Measurements from ENCODE around the gene HTT. TPM values are rescaled to one million over a fixed set of nuclear protein-coding genes. Genes with fewer than 3 reads are reported as not detected.

HTT gene
- total RNA-seq, 1 experiment from 2014 or later: 64.4 TPM

- no peak overlapping the region for H3K9ac ChIP-seq (ENCODE audit: extremely low read depth, insufficient read length, low read length)
- no CpG with 5 or more reads among the region's 2 CpGs for WGBS (ENCODE audit: extremely low coverage, insufficient read length, low lambda C conversion rate)
- Mint-ChIP-seq H3K4me3 (no peak overlapping the region), H3K4me1 (peaks cover 3 to 10% of the 10 kb centered on the region in 2 experiments; a peak in 3 of 4 replicates), H3K9me3 (peaks cover 45 to 46% of the 10 kb centered on the region in 2 experiments), H3K27me3 (ENCODE audit: low read depth) (peaks cover 4% of the 10 kb centered on the region; the same call in 1 of the 2 replicates), H3K27ac (no peak overlapping the region), H3K36me3 (ENCODE audit: insufficient read depth in 1 of 3, low read depth in 3 of 3) (peaks cover 3 to 21% (median 6%) of the 10 kb centered on the region in 3 experiments)
- no peak for DNase-seq
- H3K79me2 ChIP-seq (ENCODE audit: insufficient read depth, low read length): no peaks in the 10 kb centered on the region
- no peak overlapping the region for H2BK120ac ChIP-seq (ENCODE audit: low read depth, low read length, poor library complexity, severe bottlenecking)
- no peak overlapping the region for H4K5ac ChIP-seq (ENCODE audit: insufficient read length, low read depth, low read length)
- H4K8ac ChIP-seq (replicated peaks; ENCODE audit: insufficient read length, low read depth, low read length): no peak overlapping the region
- no peaks in the 10 kb centered on the region for H4K20me1 ChIP-seq (ENCODE audit: control insufficient read depth, insufficient read depth, insufficient read length)
- no peak for TF ChIP-seq CTCF (conservative IDR thresholded peaks at IDR 0.05)
- H2AK5ac ChIP-seq (ENCODE audit: insufficient read length, low read length): no peak overlapping the region
- no peaks in the 10 kb centered on the region for H3K23me2 ChIP-seq (ENCODE audit: insufficient read length, low read depth, low read length, poor library complexity, severe bottlenecking)
- H3K9me3 ChIP-seq (ENCODE audit: control insufficient read depth, low read depth, low read length): peaks cover 7% of the 10 kb centered on the region
- H3K4ac ChIP-seq (ENCODE audit: low read depth, low read length): no peak overlapping the region
- no peak overlapping the region for H3K18ac ChIP-seq (ENCODE audit: insufficient read length, low read depth, low read length)
- no peaks in the 10 kb centered on the region for H3K79me1 ChIP-seq (ENCODE audit: insufficient read depth, low read depth, low read length, poor library complexity, severe bottlenecking)
- H3K4me2 ChIP-seq (ENCODE audit: insufficient read depth, insufficient read length, low read length): no peak overlapping the region
- no peak overlapping the region for H2AFZ ChIP-seq (ENCODE audit: low read length)
- no peak overlapping the region for H2BK5ac ChIP-seq (ENCODE audit: insufficient read length, low read length)
- no peak overlapping the region for H2BK15ac ChIP-seq (ENCODE audit: low read depth, low read length)
- H2BK20ac ChIP-seq (ENCODE audit: low read depth, low read length, poor library complexity, severe bottlenecking): no peak overlapping the region
- no peaks in the 10 kb centered on the region for H3K4me1 ChIP-seq (ENCODE audit: insufficient read depth, low read length)
- H3K27me3 ChIP-seq (ENCODE audit: insufficient read depth, low read length): no peaks in the 10 kb centered on the region
- no peak overlapping the region for H3T11ph ChIP-seq (ENCODE audit: low read length)
- no peak overlapping the region for H3K56ac ChIP-seq (ENCODE audit: insufficient read length, low read depth, low read length)
- H3K14ac ChIP-seq (ENCODE audit: insufficient read depth, low read length): no peak overlapping the region
- no peak overlapping the region for H4K91ac ChIP-seq (ENCODE audit: insufficient read length, low read depth, low read length)
- H3K27ac ChIP-seq (ENCODE audit: insufficient read length, low read depth, low read length): no peak overlapping the region
- no peak overlapping the region for H3K23ac ChIP-seq (ENCODE audit: insufficient read length, low read depth, low read length)
- H2BK12ac ChIP-seq (ENCODE audit: insufficient read length, low read depth, low read length): no peak overlapping the region
Measured at GRCh38 chr4:3054169-3054759, 20.2 kb upstream of the HTT start.
